ENCODE data around the gene ATRIP. TPM values are rescaled to one million over a fixed set of nuclear protein-coding genes. Genes with fewer than 3 reads are reported as not detected.

The ATRIP gene
- total RNA-seq, 5 donors from 2014 or later (not counting 1 experiment from before 2014, with no cell fraction given): 7.8 to 14.9 (median 12.8) TPM

DNA sequence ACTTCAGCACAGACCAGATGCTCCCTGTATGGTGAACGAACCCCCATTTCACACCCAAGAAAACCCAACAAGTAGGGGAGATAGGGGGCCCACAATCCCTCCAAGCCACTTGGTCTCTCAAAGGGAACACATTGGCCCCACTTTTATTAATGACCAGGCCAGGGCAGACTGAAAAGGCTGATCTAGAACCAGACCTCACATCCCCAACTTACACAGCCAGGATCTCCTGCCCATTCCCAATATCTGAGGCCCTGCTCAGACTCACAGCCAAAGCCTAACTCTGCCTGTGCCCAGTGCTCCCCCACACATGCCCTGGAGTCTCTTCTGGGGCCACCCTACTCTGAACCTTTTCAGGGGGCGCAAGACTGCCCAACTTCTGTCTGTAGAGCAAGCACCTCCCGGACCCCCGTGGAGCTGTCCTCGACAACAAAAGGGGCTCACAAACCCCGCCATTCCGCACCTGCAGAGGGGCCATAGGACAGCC, 18.4 kb upstream of the ATRIP start:
- WGBS (ENCODE audit: insufficient coverage): 96% methylated on average over 4 of the region's 7 CpGs
- peaks cover 4% of the 10 kb centered on the region for H3K36me3 Mint-ChIP-seq
- POLR2A ChIA-PET: no interaction called here
- Histone ChIP-seq H3K27me3 (replicated peaks in 1 of 2; ENCODE audit: control insufficient read depth in 2 of 2, extremely low read depth in 1 of 2, insufficient read depth in 2 of 2, low read length in 1 of 2) (peaks cover 0 to 19% of the 10 kb centered on the region in 2 experiments), H3K36me3 (ENCODE audit: control insufficient read depth in 2 of 2, extremely low read depth in 1 of 2, insufficient read depth in 1 of 2, low read length in 1 of 2) (peaks cover 6 to 11% of the 10 kb centered on the region in 2 donors), H3K4me1 (ENCODE audit: control insufficient read depth in 1 of 2, extremely low read depth in 1 of 2, insufficient read depth in 2 of 2, low read length in 2 of 2) (peaks cover 0 to 19% of the 10 kb centered on the region in 2 experiments), H3K27ac (ENCODE audit: low read length) (no peak overlapping the region), H3K4me3 (ENCODE audit: control insufficient read depth in 1 of 2, extremely low read depth in 1 of 2, low read length in 1 of 2) (peak overlapping the region in 1 of 2 donors; percentile 7), H3K9me3 (no peaks in the 10 kb centered on the region)
- H3K4me3 Mint-ChIP-seq: peak overlapping the region; percentile 51 to 59 (median 54)
- peaks cover 11 to 15% (median 11%) of the 10 kb centered on the region in 3 donors for H3K4me1 Mint-ChIP-seq
- CTCF ChIA-PET: no interaction called here
- H3K27ac Mint-ChIP-seq: peak overlapping the region in 1 of 2 donors; percentile 6
- DNase-seq: no peak
- H3K9me3 Mint-ChIP-seq: no peaks in the 10 kb centered on the region
- no peaks in the 10 kb centered on the region for H3K27me3 Mint-ChIP-seq
- ATAC-seq (replicated peaks in 1 of 4): no peak

DNA sequence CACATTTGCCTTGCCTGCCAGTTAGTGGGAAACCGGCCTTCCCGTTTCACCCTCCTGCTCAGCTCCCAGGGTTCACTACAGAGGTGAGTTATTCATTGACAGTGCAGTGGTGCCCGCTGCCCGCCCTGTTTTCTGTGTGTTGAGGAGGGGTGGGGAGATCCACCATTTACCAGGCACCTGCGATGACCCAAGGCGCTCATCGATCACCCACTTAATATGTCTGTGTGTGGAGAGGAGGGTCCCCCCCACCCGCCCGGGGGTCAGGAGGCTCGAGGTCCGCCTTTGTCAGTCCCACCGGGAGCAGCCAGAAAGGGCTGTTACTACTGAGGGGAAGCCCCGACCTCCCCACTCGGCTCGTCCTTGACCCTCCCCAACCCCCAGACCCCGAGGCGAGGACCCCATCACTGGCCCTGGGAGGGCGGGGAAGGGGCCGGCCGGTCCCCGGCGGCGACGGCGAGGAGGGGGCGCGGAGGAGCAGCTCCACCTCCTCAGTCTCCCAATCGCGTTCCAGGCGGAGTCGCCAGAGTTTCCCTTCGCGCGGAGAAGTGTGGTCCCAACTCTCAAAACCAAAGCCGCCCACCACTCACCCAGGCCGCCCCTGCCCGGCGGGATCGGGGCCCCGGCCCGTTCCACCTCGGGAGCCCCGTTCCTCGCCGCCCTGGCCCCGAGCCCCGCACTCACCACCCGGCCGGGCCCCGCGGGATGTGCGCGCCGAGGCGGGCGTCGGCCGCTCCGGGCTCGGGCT, 17.8 kb upstream of the ATRIP start:
- Mint-ChIP-seq H3K27ac (no peak overlapping the region), H3K36me3 (peaks cover 4% of the 10 kb centered on the region), H3K4me1 (peaks cover 11 to 15% (median 11%) of the 10 kb centered on the region in 3 donors), H3K9me3 (no peaks in the 10 kb centered on the region), H3K27me3 (no peaks in the 10 kb centered on the region), H3K4me3 (peak overlapping the region; percentile 54 to 83 (median 59))
- Histone ChIP-seq H3K36me3 (ENCODE audit: control insufficient read depth in 2 of 2, extremely low read depth in 1 of 2, insufficient read depth in 1 of 2, low read length in 1 of 2) (peaks cover 6 to 15% of the 10 kb centered on the region in 2 donors), H3K27me3 (replicated peaks in 1 of 2; ENCODE audit: control insufficient read depth in 2 of 2, extremely low read depth in 1 of 2, insufficient read depth in 2 of 2, low read length in 1 of 2) (peaks cover 0 to 19% of the 10 kb centered on the region in 2 experiments), H3K27ac (ENCODE audit: low read length) (no peak overlapping the region), H3K4me1 (ENCODE audit: control insufficient read depth in 1 of 2, extremely low read depth in 1 of 2, insufficient read depth in 2 of 2, low read length in 2 of 2) (peaks cover 0 to 19% of the 10 kb centered on the region in 2 experiments), H3K9me3 (no peaks in the 10 kb centered on the region), H3K4me3 (ENCODE audit: control insufficient read depth in 1 of 2, extremely low read depth in 1 of 2, low read length in 1 of 2) (peak overlapping the region; percentile 31 to 38)
- POLR2A ChIA-PET: no interaction called here
- DNase-seq (peak in 1 of 35 experiments; percentile 16), ATAC-seq (replicated peaks in 1 of 4) (peak; percentile 2 to 67 (median 6))
- CTCF ChIA-PET: no interaction called here
- WGBS (ENCODE audit: insufficient coverage): under 1% methylated on average over 30 of the region's 60 CpGs

DNA sequence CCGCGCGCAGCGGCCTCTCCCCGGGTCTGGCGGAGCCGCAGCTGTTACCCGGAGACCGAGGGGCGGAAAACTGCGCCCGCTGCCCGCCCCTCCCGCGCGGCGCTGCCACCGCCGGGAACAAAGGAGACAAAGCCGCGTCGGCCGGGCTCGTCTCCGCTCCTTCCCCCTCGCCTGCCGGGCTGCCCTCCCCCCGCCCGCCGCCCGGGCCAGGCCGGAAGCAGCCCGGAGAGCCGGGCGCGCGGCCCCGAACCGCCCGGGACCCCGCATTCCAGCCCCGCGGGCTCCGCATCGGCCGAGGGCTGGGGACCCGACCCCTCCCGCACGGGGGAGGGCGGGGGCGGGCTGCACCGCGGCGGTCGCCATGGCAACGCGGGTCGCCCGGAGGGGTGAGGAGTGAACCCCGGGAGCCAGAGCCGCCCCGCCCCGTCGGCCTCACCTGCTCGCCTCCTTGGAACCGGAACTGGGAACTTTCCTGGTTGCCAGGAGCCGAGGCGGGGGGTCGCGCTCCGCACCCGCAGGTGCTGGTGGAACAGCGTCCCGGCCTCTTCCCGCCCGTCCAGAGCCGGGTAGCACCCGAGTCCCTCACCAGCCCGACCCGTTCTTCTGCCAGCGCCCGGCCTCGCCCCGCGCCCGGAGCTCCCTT, 17.1 kb upstream of the ATRIP start:
- CTCF ChIA-PET: no interaction called here
- no peak overlapping the region for H3K27ac ChIP-seq (ENCODE audit: low read length)
- POLR2A ChIA-PET: interaction anchor here in 1 of 2 donors (0.6 kb wide), 1 partner anchor 67 kb away, joined by 5 read pairs; no protein-coding TSS in a partner anchor
- peak overlapping the region; percentile 75 to 83 (median 77) for H3K4me3 Mint-ChIP-seq
- H3K9me3 Mint-ChIP-seq: no peaks in the 10 kb centered on the region
- no peaks in the 10 kb centered on the region for H3K27me3 Mint-ChIP-seq
- H3K36me3 Mint-ChIP-seq: peaks cover 4% of the 10 kb centered on the region
- peak in 32 of 35 experiments; percentile 23 to 73 (median 45) for DNase-seq
- peaks cover 0 to 23% of the 10 kb centered on the region in 2 experiments for H3K4me1 ChIP-seq (ENCODE audit: control insufficient read depth in 1 of 2, extremely low read depth in 1 of 2, insufficient read depth in 2 of 2, low read length in 2 of 2)
- WGBS (ENCODE audit: insufficient coverage): under 1% methylated on average over 86 of the region's 86 CpGs
- H3K4me1 Mint-ChIP-seq: peaks cover 15 to 20% (median 16%) of the 10 kb centered on the region in 3 donors
- H3K27ac Mint-ChIP-seq: no peak overlapping the region
- H3K4me3 ChIP-seq (ENCODE audit: control insufficient read depth in 1 of 2, extremely low read depth in 1 of 2, low read length in 1 of 2): peak overlapping the region; percentile 51 to 57
- no peaks in the 10 kb centered on the region for H3K9me3 ChIP-seq
- H3K27me3 ChIP-seq (replicated peaks in 1 of 2; ENCODE audit: control insufficient read depth in 2 of 2, extremely low read depth in 1 of 2, insufficient read depth in 2 of 2, low read length in 1 of 2): peaks cover 0 to 19% of the 10 kb centered on the region in 2 experiments
- ATAC-seq (replicated peaks in 1 of 4): peak; percentile 71 to 81 (median 76)
- H3K36me3 ChIP-seq (ENCODE audit: control insufficient read depth in 2 of 2, extremely low read depth in 1 of 2, insufficient read depth in 1 of 2, low read length in 1 of 2): peaks cover 6 to 15% of the 10 kb centered on the region in 2 donors

DNA sequence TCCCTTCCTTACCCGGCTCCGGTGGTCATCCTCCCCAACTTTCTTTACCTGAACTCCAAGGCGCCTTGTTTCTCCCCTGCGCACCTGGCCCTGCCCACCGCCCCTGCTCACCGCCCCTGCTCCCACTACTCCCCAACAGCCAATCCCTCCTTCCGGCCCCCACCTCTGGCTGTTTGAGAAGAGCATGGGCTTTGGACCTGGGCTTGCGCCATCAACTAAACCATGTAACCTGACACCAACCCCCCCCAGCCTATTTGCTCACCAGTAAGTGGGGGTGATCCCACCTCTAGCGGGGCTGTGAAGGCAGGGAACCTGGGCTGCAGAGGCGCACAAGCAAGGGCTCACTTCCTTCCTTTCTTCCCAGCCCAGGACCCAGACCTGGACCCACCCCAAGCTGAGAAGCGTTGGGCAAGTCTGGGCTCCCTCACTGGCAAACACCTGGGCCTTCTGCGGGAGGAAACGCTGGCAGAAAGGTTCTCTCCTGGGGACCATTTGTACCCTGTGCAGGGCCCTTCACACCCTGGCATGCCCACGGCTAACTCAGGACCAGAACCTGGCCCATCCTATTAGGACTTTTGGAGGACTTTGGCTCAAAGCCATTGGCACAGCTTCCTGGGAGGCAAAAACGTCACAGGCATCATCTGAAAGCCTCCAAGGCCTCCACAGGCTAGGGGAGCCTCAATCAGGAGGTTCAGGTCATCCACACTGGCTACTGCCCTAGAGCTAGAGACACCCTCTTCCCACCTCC, 16.4 kb upstream of the ATRIP start, which contains the start of gene PLXNB1:
Gene PLXNB1, minus strand, starts transcription at position 127 of the 748 bp plus-strand sequence. CDS start 5,475 bp downstream, outside the sequence.
- Histone ChIP-seq H3K9me3 (no peaks in the 10 kb centered on the region), H3K27me3 (replicated peaks in 1 of 2; ENCODE audit: control insufficient read depth in 2 of 2, extremely low read depth in 1 of 2, insufficient read depth in 2 of 2, low read length in 1 of 2) (peaks cover 0 to 19% of the 10 kb centered on the region in 2 experiments), H3K36me3 (ENCODE audit: control insufficient read depth in 2 of 2, extremely low read depth in 1 of 2, insufficient read depth in 1 of 2, low read length in 1 of 2) (peaks cover 6 to 15% of the 10 kb centered on the region in 2 donors), H3K4me3 (ENCODE audit: control insufficient read depth in 1 of 2, extremely low read depth in 1 of 2, low read length in 1 of 2) (peak within 1 kb of the TSS; percentile 51 to 57), H3K4me1 (ENCODE audit: control insufficient read depth in 1 of 2, extremely low read depth in 1 of 2, insufficient read depth in 2 of 2, low read length in 2 of 2) (peaks cover 0 to 29% of the 10 kb centered on the region in 2 experiments), H3K27ac (ENCODE audit: low read length) (no peak within 1 kb of the TSS)
- WGBS (ENCODE audit: insufficient coverage): 43% methylated on average over 10 of the region's 15 CpGs
- peaks cover 20 to 24% (median 22%) of the 10 kb centered on the region in 3 donors for H3K4me1 Mint-ChIP-seq
- H3K4me3 Mint-ChIP-seq: peak within 1 kb of the TSS; percentile 75 to 83 (median 77)
- ChIA-PET CTCF (no interaction called here), POLR2A (interaction anchor here in 1 of 2 donors (0.6 kb wide), 1 partner anchor 66 kb away, joined by 5 read pairs; no protein-coding TSS in a partner anchor)
- H3K27me3 Mint-ChIP-seq: no peaks in the 10 kb centered on the region
- H3K9me3 Mint-ChIP-seq: no peaks in the 10 kb centered on the region
- ATAC-seq (replicated peaks in 1 of 4) (peak in 3 of 4 experiments; percentile 14 to 23 (median 15)), DNase-seq (peak in 3 of 35 experiments; percentile 10 to 28 (median 23))
- no peak within 1 kb of the TSS for H3K27ac Mint-ChIP-seq
- H3K36me3 Mint-ChIP-seq: peaks cover 4% of the 10 kb centered on the region

DNA sequence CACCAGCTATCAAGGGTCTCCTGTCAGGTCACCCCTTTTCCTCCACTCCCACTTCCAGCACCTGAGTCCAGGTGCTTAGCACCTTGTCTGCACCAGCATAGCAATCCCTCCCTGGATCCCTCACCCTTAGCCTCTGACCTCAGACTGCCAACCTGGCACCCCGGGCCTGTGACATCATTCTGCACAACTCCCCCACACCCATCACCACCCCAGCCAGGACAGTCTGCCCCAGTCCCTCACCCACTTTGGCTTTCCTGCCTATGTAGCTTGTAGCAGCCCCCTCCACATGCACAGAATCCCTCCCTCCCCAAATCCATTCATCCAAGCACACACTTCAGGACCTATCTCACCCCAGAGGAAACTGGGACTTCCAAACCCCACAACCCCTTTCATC, 15.8 kb upstream of the ATRIP start:
- Histone ChIP-seq H3K4me1 (ENCODE audit: control insufficient read depth in 1 of 2, extremely low read depth in 1 of 2, insufficient read depth in 2 of 2, low read length in 2 of 2) (peaks cover 0 to 33% of the 10 kb centered on the region in 2 experiments), H3K27ac (ENCODE audit: low read length) (no peak overlapping the region), H3K9me3 (no peaks in the 10 kb centered on the region), H3K36me3 (ENCODE audit: control insufficient read depth in 2 of 2, extremely low read depth in 1 of 2, insufficient read depth in 1 of 2, low read length in 1 of 2) (peaks cover 6 to 15% of the 10 kb centered on the region in 2 donors), H3K27me3 (replicated peaks in 1 of 2; ENCODE audit: control insufficient read depth in 2 of 2, extremely low read depth in 1 of 2, insufficient read depth in 2 of 2, low read length in 1 of 2) (peaks cover 0 to 19% of the 10 kb centered on the region in 2 experiments), H3K4me3 (ENCODE audit: control insufficient read depth in 1 of 2, extremely low read depth in 1 of 2, low read length in 1 of 2) (no peak overlapping the region)
- Mint-ChIP-seq H3K4me1 (peaks cover 22 to 24% (median 23%) of the 10 kb centered on the region in 3 donors), H3K4me3 (peak overlapping the region; percentile 75 to 83 (median 77)), H3K36me3 (peaks cover 4% of the 10 kb centered on the region), H3K27me3 (no peaks in the 10 kb centered on the region), H3K9me3 (no peaks in the 10 kb centered on the region), H3K27ac (no peak overlapping the region)
- CTCF ChIA-PET: interaction anchor here in 1 of 2 donors (0.6 kb wide), 1 partner anchor 81 kb away, joined by 5 read pairs; no protein-coding TSS in a partner anchor
- no peak for DNase-seq
- WGBS (ENCODE audit: insufficient coverage): 67% methylated on average over 1 of the region's 1 CpG
- ATAC-seq (replicated peaks in 1 of 4): no peak
- POLR2A ChIA-PET: no interaction called here
